ENCODE data around the gene MAML3. TPM values are rescaled to one million over a fixed set of nuclear protein-coding genes. Genes with fewer than 3 reads are reported as not detected.

The MAML3 gene
- polyA plus RNA-seq, 1 donor (not counting 4 experiments of a cell fraction or from before 2014, with no cell fraction given), result 0.68 TPM

- no peak for TF ChIP-seq EZH2 (IDR thresholded peaks at IDR 0.05; ENCODE audit: low read length)
- TF ChIP-seq CTCF (optimal IDR thresholded peaks at IDR 0.05 in 1 of 3, IDR thresholded peaks at IDR 0.05 in 1 of 3, conservative IDR thresholded peaks at IDR 0.05 in 1 of 3; ENCODE audit: extremely low read depth in 1 of 3, insufficient read depth in 2 of 3, low read length in 3 of 3), result no peak
- Histone ChIP-seq H3K9me3 (ENCODE audit: control insufficient read depth, low read depth, low read length) (no peaks in the 10 kb centered on the region), H2AFZ (ENCODE audit: control insufficient read depth, low read length) (no peak overlapping the region), H3K36me3 (ENCODE audit: control insufficient read depth in 2 of 2, extremely low read depth in 1 of 2, insufficient read depth in 2 of 2, low read length in 2 of 2) (no peaks in the 10 kb centered on the region), H3K4me2 (ENCODE audit: control insufficient read depth, extremely low read depth, insufficient read depth, low read depth, low read length) (no peak overlapping the region), H3K9me1 (ENCODE audit: control insufficient read depth, extremely low read depth, insufficient read depth, low read length) (no peaks in the 10 kb centered on the region), H3K9ac (ENCODE audit: control insufficient read depth, extremely low read depth, insufficient read depth, low read length) (no peak overlapping the region), H3K27ac (ENCODE audit: control insufficient read depth, insufficient read depth, low read length) (no peak overlapping the region), H3K4me3 (ENCODE audit: control insufficient read depth in 2 of 3, extremely low read depth in 1 of 3, insufficient read depth in 2 of 3, low read depth in 1 of 3, low read length in 3 of 3) (no peak overlapping the region), H4K20me1 (ENCODE audit: control insufficient read depth, extremely low read depth, insufficient read depth, low read length) (no peaks in the 10 kb centered on the region), H3K27me3 (ENCODE audit: control insufficient read depth, extremely low read depth, insufficient read depth, low read length) (no peaks in the 10 kb centered on the region), H3K79me2 (ENCODE audit: control insufficient read depth, insufficient read depth, low read length) (no peaks in the 10 kb centered on the region), H3K4me1 (ENCODE audit: control insufficient read depth, extremely low read depth, insufficient read depth, low read length) (no peaks in the 10 kb centered on the region)
- DNase-seq (ENCODE audit: low read depth, low spot score) (no peak), FAIRE-seq (no peak)
- dilution Hi-C loops (cut with MboI; ENCODE audit: extremely low pct_ligation_motif_present, low sequenced_read_pairs), result no loop called here
Measured at GRCh38 chr4:140195806-140196205, 41.8 kb upstream of the MAML3 start.

DNA sequence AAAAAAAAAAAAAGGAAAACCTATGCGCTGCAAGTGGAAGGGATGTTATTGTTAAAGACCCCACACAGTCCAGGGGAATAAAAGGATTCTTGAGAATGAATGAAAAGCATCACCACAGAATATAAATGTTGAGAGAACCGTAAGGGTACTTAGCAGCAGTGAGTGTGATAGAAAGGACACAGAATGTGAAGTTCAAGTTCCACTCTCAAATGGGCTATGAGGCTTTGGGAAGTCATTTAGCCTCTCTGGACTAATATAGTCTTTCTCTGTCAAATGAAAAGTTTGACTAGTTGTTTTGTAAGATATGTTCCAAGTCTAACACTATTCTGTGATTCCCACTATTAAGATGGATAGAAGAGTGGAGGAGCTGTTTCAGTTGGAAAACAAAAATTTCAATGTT, 35.8 kb upstream of the MAML3 start:
- Histone ChIP-seq H3K4me1 (ENCODE audit: control insufficient read depth, extremely low read depth, insufficient read depth, low read length) (peaks cover 25% of the 10 kb centered on the region), H3K36me3 (ENCODE audit: control insufficient read depth in 2 of 2, extremely low read depth in 1 of 2, insufficient read depth in 2 of 2, low read length in 2 of 2) (no peaks in the 10 kb centered on the region), H3K9ac (ENCODE audit: control insufficient read depth, extremely low read depth, insufficient read depth, low read length) (no peak overlapping the region), H3K27ac (ENCODE audit: control insufficient read depth, insufficient read depth, low read length) (no peak overlapping the region), H3K27me3 (ENCODE audit: control insufficient read depth, extremely low read depth, insufficient read depth, low read length) (no peaks in the 10 kb centered on the region), H3K79me2 (ENCODE audit: control insufficient read depth, insufficient read depth, low read length) (no peaks in the 10 kb centered on the region), H2AFZ (ENCODE audit: control insufficient read depth, low read length) (no peak overlapping the region), H3K9me3 (ENCODE audit: control insufficient read depth, low read depth, low read length) (no peaks in the 10 kb centered on the region), H4K20me1 (ENCODE audit: control insufficient read depth, extremely low read depth, insufficient read depth, low read length) (no peaks in the 10 kb centered on the region), H3K4me3 (ENCODE audit: control insufficient read depth in 2 of 3, extremely low read depth in 1 of 3, insufficient read depth in 2 of 3, low read depth in 1 of 3, low read length in 3 of 3) (no peak overlapping the region), H3K9me1 (ENCODE audit: control insufficient read depth, extremely low read depth, insufficient read depth, low read length) (no peaks in the 10 kb centered on the region), H3K4me2 (ENCODE audit: control insufficient read depth, extremely low read depth, insufficient read depth, low read depth, low read length) (no peak overlapping the region)
- no peak for TF ChIP-seq CTCF (optimal IDR thresholded peaks at IDR 0.05 in 1 of 3, IDR thresholded peaks at IDR 0.05 in 1 of 3, conservative IDR thresholded peaks at IDR 0.05 in 1 of 3; ENCODE audit: extremely low read depth in 1 of 3, insufficient read depth in 2 of 3, low read length in 3 of 3)
- TF ChIP-seq EZH2 (IDR thresholded peaks at IDR 0.05; ENCODE audit: low read length), result no peak
- DNase-seq (ENCODE audit: low read depth, low spot score), result no peak
- FAIRE-seq, result no peak
- dilution Hi-C loops (cut with MboI; ENCODE audit: extremely low pct_ligation_motif_present, low sequenced_read_pairs), result no loop called here
